ENCODE measurements around the gene RAMACL.

RAMACL gene

DNA sequence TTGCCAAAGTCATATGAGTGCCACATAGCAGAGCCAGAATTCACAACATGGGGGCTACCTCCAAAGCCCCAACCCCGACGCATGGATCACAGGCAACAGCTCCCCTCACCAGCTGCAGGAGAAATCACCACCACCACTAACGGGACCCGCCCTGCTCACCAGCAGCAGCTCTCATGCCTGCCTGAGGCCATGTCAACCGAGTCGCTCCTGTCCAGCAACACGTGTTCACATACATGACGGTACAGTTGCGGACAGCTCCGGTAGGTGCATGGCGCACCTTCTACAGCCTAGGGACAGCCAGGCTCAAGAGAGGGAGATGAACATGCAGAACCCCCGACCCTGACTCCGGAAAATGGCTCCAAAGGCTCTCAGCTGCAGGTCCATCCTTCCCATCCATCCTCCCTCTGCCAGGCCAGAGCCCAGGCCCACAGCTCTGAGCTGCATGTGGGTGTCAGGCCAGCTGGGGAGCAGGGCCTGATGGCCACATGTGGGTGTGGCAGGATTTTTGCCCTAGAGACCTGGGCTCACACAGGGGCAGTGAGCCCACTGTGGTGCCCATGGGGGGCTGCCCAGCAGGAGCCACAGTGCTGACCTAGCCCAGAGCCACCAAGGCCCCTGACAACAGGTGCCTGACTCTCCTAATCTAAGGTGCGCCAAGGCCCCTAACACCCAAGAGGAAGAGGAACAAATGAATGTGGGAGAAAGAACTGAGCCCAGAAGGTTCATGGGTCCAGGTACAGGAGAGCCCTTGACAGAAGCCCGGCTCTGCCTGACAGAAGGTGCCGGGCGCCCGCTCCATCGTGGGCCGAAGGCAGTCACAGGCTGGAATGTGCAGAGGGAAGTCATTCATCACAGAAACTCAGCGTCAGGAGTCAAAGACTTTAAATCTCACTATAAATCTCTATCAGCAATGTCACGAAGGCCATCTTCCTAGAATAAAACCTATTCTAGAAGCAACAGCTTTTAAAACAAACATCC, 30.1 kb upstream of the RAMACL start:
- no peaks in the 10 kb centered on the region for H3K27me3 ChIP-seq (ENCODE audit: control insufficient read depth, insufficient read depth, low read length)
- no peaks in the 10 kb centered on the region for H3K36me3 ChIP-seq (ENCODE audit: control insufficient read depth, insufficient read depth, low read length)
- no peaks in the 10 kb centered on the region for H3K9me3 ChIP-seq (ENCODE audit: control insufficient read depth, insufficient read depth, low read length)
- no peak overlapping the region for H3K9ac ChIP-seq (ENCODE audit: low read depth, low read length)
- peaks cover 20% of the 10 kb centered on the region for H3K4me1 ChIP-seq (ENCODE audit: control insufficient read depth, insufficient read depth, low read length)
- no peak overlapping the region for H3K4me3 ChIP-seq (ENCODE audit: low read depth, low read length)

DNA sequence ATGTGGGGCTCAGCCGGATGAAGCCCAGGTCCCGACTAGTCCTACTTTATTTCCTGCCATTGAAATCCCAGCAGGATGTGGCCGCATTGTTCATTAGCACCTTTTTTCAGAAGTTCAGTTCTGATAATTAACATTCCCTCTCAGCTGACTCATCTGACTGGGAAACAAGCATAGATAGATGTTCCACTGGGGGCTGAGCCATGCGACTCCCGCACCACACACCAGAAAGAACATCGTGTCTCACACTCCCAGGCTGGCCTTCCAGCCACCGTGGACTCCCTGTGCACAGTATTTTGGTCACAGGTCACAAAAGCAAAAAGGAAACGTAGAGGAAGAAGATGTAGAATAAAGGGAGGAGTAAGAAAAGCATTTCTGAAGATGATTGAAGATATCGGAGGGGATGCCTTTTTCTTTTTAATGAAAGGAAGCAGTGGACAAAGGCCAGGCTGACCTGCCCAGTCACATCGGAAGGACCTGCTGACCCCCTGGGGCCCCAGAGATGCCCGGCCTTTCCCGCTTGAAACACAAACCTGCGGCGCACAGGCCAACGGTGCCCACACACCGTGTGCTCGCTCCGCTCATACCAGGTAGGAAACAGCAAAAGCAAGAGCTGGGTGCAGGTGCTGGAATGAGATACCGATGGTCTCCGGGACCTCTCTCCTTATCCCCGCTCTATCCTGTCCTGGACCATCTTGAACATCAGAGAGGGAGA, 28.7 kb upstream of the RAMACL start:
- Histone ChIP-seq H3K4me1 (ENCODE audit: control insufficient read depth, insufficient read depth, low read length) (peaks cover 8% of the 10 kb centered on the region), H3K9ac (ENCODE audit: low read depth, low read length) (no peak overlapping the region), H3K27me3 (ENCODE audit: control insufficient read depth, insufficient read depth, low read length) (no peaks in the 10 kb centered on the region), H3K4me3 (ENCODE audit: low read depth, low read length) (no peak overlapping the region), H3K36me3 (ENCODE audit: control insufficient read depth, insufficient read depth, low read length) (no peaks in the 10 kb centered on the region), H3K9me3 (ENCODE audit: control insufficient read depth, insufficient read depth, low read length) (no peaks in the 10 kb centered on the region)

DNA sequence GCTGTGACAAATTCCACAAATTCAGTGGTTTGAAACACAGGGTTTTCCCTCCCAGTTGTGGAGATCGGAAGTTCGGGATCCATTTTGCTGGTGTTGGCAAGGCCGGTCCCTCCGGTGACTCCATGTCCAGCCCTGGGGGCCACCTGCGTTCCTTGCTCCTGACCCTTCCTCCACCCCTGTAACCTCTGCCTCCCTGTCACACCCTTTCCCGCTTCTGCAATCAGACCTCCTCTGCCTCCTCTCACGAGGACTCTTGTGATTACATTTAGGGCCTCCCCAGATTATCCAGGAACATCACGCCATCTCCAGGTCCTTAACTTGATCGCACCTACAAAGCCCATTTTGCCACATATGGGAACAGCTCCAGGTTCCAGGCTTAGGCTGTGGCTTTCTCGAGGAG, 28.1 kb upstream of the RAMACL start:
- Histone ChIP-seq H3K9me3 (ENCODE audit: control insufficient read depth, insufficient read depth, low read length) (no peaks in the 10 kb centered on the region), H3K9ac (ENCODE audit: low read depth, low read length) (no peak overlapping the region), H3K27me3 (ENCODE audit: control insufficient read depth, insufficient read depth, low read length) (no peaks in the 10 kb centered on the region), H3K4me1 (ENCODE audit: control insufficient read depth, insufficient read depth, low read length) (peaks cover 9% of the 10 kb centered on the region), H3K4me3 (ENCODE audit: low read depth, low read length) (no peak overlapping the region), H3K36me3 (ENCODE audit: control insufficient read depth, insufficient read depth, low read length) (no peaks in the 10 kb centered on the region)

DNA sequence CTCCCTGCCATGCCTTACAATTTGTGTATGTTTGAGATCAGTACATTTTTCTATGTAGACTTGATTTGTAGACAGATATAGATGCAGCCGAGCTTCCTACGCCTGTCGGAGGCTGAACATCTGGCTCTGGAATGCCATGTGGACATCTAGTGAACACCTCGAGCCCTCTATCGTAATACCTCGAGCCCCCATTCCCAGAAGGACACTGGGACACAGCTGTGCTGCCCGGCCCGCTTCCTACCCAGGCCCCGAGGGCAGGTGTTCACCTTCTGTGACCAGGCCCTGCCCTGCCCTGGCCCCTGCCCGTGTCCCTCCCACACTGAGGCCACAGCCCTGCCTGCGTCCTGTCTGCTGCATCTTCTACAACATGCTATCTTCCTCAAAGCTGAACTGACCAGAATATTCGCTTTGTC, 27.7 kb upstream of the RAMACL start:
- H3K9me3 ChIP-seq (ENCODE audit: control insufficient read depth, insufficient read depth, low read length): no peaks in the 10 kb centered on the region
- H3K36me3 ChIP-seq (ENCODE audit: control insufficient read depth, insufficient read depth, low read length): no peaks in the 10 kb centered on the region
- H3K4me1 ChIP-seq (ENCODE audit: control insufficient read depth, insufficient read depth, low read length): peaks cover 9% of the 10 kb centered on the region
- no peaks in the 10 kb centered on the region for H3K27me3 ChIP-seq (ENCODE audit: control insufficient read depth, insufficient read depth, low read length)
- H3K4me3 ChIP-seq (ENCODE audit: low read depth, low read length): no peak overlapping the region
- H3K9ac ChIP-seq (ENCODE audit: low read depth, low read length): no peak overlapping the region

DNA sequence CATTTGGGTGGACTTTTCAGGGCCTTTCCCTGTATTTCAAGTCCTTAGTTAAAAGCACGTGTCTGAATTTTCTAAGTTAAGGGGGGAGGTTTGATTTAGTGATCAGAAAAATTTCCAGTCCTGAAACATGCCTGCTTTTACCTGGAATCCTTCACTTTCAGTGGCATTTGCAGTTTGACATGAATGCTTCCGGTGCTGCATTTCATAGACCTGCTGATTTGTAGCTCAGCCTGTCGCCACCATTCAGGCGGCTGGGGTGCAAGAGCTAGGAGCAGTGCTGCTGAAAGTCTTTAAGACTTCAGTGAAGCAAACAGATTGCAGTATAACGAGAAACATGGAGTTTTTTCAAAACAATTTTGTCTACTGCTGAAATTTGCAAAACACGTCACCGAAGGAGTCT, 26.5 kb upstream of the RAMACL start:
- Histone ChIP-seq H3K4me1 (ENCODE audit: control insufficient read depth, insufficient read depth, low read length) (peaks cover 4% of the 10 kb centered on the region), H3K36me3 (ENCODE audit: control insufficient read depth, insufficient read depth, low read length) (no peaks in the 10 kb centered on the region), H3K9me3 (ENCODE audit: control insufficient read depth, insufficient read depth, low read length) (no peaks in the 10 kb centered on the region), H3K9ac (ENCODE audit: low read depth, low read length) (no peak overlapping the region), H3K27me3 (ENCODE audit: control insufficient read depth, insufficient read depth, low read length) (no peaks in the 10 kb centered on the region), H3K4me3 (ENCODE audit: low read depth, low read length) (no peak overlapping the region)

DNA sequence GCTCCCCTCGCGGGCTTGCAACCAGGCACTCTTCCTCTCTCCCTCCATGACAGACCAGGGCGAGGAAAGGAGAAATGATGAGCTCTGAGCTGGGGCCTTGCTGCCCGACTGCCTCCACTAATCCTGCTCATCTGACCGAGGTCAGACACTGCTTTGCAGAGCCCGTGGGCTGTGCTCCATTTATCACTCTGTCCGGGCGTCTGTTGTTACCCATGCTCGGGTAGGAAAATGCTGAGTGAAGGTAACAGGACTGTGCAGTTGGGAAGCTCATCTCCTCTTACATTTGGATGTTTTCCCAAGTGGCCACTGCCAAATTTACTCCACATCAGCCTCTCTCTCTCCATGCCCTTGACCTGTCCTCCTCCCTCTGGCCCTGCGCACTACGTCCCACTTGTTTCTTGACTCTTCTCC, 26.0 kb upstream of the RAMACL start:
- Histone ChIP-seq H3K9me3 (ENCODE audit: control insufficient read depth, insufficient read depth, low read length) (no peaks in the 10 kb centered on the region), H3K27me3 (ENCODE audit: control insufficient read depth, insufficient read depth, low read length) (no peaks in the 10 kb centered on the region), H3K36me3 (ENCODE audit: control insufficient read depth, insufficient read depth, low read length) (no peaks in the 10 kb centered on the region), H3K9ac (ENCODE audit: low read depth, low read length) (no peak overlapping the region), H3K4me1 (ENCODE audit: control insufficient read depth, insufficient read depth, low read length) (peaks cover 4% of the 10 kb centered on the region), H3K4me3 (ENCODE audit: low read depth, low read length) (no peak overlapping the region)

DNA sequence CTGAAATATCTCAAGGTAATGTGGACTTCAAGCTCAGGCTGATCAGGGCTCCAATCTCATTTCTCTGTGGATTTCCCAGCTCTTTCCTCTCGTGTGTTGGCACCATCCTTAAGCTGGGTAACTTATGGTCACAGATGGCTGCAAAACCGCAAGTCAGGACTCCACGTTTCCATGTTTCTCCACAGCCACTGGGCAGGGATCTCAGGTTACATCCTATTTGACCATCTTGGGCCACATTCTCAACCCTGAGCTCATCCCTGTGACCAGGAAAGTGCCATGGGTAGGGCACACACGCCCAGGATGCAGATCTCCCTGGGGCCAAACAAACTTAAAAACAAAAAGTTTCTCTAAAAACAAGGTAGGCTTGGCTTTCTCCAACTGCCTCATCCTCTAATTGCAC, 25.2 kb upstream of the RAMACL start:
- Histone ChIP-seq H3K36me3 (ENCODE audit: control insufficient read depth, insufficient read depth, low read length) (no peaks in the 10 kb centered on the region), H3K4me1 (ENCODE audit: control insufficient read depth, insufficient read depth, low read length) (peaks cover 4% of the 10 kb centered on the region), H3K27me3 (ENCODE audit: control insufficient read depth, insufficient read depth, low read length) (no peaks in the 10 kb centered on the region), H3K4me3 (ENCODE audit: low read depth, low read length) (no peak overlapping the region), H3K9ac (ENCODE audit: low read depth, low read length) (no peak overlapping the region), H3K9me3 (ENCODE audit: control insufficient read depth, insufficient read depth, low read length) (no peaks in the 10 kb centered on the region)

DNA sequence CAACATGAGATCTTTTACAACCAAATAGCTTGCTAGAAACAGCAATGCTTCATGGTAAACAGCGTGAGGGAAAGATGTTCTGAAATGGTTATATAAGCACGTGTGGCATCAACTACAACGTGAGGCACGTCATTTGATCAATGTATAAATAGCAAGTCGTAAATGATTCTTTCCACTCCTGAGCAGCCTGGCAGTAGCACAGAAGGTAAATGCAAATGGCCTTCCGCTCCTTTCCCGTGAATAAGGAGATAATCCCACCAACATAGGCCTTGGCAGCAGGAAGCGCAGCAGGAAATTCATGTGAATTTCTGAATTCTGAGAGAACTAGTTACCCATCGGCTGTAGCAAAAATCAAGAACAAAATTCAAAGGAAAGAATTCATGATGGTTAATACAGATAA, 23.6 kb upstream of the RAMACL start:
- H3K4me1 ChIP-seq (ENCODE audit: control insufficient read depth, insufficient read depth, low read length): peaks cover 4% of the 10 kb centered on the region
- no peaks in the 10 kb centered on the region for H3K36me3 ChIP-seq (ENCODE audit: control insufficient read depth, insufficient read depth, low read length)
- H3K9ac ChIP-seq (ENCODE audit: low read depth, low read length): peak overlapping the region; percentile 60
- no peaks in the 10 kb centered on the region for H3K9me3 ChIP-seq (ENCODE audit: control insufficient read depth, insufficient read depth, low read length)
- H3K27me3 ChIP-seq (ENCODE audit: control insufficient read depth, insufficient read depth, low read length): no peaks in the 10 kb centered on the region
- H3K4me3 ChIP-seq (ENCODE audit: low read depth, low read length): no peak overlapping the region

DNA sequence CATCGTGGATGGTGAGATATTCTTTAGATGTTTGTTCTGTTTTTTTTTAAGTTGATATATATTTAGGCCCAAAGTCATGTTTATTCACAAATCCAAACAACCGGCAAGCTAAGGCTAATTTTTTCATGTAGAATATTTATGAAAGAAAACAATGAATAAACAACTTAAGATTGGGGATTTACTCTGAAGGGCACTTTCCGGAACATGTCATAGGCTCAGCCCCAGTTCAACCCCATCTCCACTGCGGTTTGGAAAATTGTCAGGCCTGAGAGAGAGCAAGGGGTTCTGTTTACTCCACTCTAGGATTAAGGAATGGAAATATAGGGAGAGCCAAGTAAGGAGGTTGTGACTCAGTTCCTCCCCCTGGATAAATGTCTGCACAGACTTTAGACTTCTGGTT, 22.3 kb upstream of the RAMACL start:
- no peaks in the 10 kb centered on the region for H3K9me3 ChIP-seq (ENCODE audit: control insufficient read depth, insufficient read depth, low read length)
- H3K4me1 ChIP-seq (ENCODE audit: control insufficient read depth, insufficient read depth, low read length): peaks cover 4% of the 10 kb centered on the region
- no peak overlapping the region for H3K4me3 ChIP-seq (ENCODE audit: low read depth, low read length)
- no peaks in the 10 kb centered on the region for H3K36me3 ChIP-seq (ENCODE audit: control insufficient read depth, insufficient read depth, low read length)
- H3K27me3 ChIP-seq (ENCODE audit: control insufficient read depth, insufficient read depth, low read length): no peaks in the 10 kb centered on the region
- H3K9ac ChIP-seq (ENCODE audit: low read depth, low read length): no peak overlapping the region

DNA sequence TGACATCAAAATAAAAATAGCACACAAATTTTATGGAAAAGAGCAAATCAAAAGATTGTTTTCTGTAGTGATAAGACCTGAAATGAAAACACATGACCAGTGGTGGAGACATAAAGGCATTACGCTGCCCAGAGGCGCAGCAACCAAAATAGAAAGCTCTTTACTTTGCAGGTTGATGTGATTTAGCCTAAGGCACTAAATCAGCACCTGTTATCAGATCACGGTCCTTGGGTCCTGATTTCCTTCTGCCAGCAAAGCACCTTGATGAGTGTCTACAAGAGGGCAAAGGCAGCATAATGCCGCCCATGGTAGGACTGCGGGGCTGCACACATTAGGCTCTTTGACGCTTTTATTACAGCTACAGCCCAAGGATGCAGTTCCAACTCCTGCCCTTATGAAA, 19.3 kb upstream of the RAMACL start:
- Histone ChIP-seq H3K9ac (ENCODE audit: low read depth, low read length) (no peak overlapping the region), H3K4me3 (ENCODE audit: low read depth, low read length) (no peak overlapping the region), H3K36me3 (ENCODE audit: control insufficient read depth, insufficient read depth, low read length) (no peaks in the 10 kb centered on the region), H3K9me3 (ENCODE audit: control insufficient read depth, insufficient read depth, low read length) (no peaks in the 10 kb centered on the region), H3K27me3 (ENCODE audit: control insufficient read depth, insufficient read depth, low read length) (no peaks in the 10 kb centered on the region), H3K4me1 (ENCODE audit: control insufficient read depth, insufficient read depth, low read length) (peaks cover 2% of the 10 kb centered on the region)

DNA sequence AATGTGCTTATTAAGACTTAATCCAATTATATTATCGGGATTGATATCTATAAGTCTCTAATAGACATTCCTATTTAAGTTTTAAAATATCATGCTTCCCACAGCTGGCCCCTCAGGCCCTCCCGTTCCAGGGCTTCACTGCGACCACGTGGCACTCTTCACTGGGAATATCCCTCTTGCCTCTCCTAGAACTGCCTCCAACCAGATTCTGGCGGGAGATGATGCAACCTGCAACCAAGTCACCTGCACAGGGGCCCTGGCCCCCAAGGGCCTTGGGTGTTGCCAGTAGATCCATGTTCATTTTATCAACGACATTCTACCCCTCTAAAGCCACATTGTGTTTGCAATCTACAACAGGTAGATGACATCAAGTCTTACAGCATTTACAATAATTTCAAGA, 18.4 kb upstream of the RAMACL start:
- Histone ChIP-seq H3K4me3 (ENCODE audit: low read depth, low read length) (no peak overlapping the region), H3K27me3 (ENCODE audit: control insufficient read depth, insufficient read depth, low read length) (no peaks in the 10 kb centered on the region)

DNA sequence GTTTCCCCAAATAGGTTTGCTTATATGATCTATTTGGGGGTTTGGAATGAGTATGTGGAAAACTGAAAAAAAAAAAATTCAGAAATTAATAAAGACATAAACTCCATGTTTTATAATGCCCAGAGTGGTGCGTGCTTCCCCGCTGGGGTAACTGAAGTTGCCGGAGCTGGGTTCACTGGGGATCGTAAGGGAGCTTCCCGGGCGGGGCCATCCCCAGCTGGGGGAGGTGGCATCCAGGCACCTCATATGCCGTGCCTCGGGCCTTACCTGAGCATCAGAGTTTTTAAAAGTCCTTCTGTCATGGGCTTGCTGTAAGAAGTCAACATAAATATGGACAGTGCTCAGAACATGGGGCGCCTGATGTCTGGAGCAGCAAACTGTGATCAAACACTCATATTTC, 17.9 kb upstream of the RAMACL start:
- no peak overlapping the region for H3K9ac ChIP-seq (ENCODE audit: low read depth, low read length)
- no peaks in the 10 kb centered on the region for H3K27me3 ChIP-seq (ENCODE audit: control insufficient read depth, insufficient read depth, low read length)
- H3K9me3 ChIP-seq (ENCODE audit: control insufficient read depth, insufficient read depth, low read length): no peaks in the 10 kb centered on the region
- no peak overlapping the region for H3K4me3 ChIP-seq (ENCODE audit: low read depth, low read length)
- no peaks in the 10 kb centered on the region for H3K36me3 ChIP-seq (ENCODE audit: control insufficient read depth, insufficient read depth, low read length)
- no peaks in the 10 kb centered on the region for H3K4me1 ChIP-seq (ENCODE audit: control insufficient read depth, insufficient read depth, low read length)

More for the DNA sequence above, 18.4 kb upstream of the RAMACL start:
- H3K36me3 ChIP-seq (ENCODE audit: control insufficient read depth, insufficient read depth, low read length): no peaks in the 10 kb centered on the region
- H3K9me3 ChIP-seq (ENCODE audit: control insufficient read depth, insufficient read depth, low read length): no peaks in the 10 kb centered on the region
- H3K9ac ChIP-seq (ENCODE audit: low read depth, low read length): no peak overlapping the region
- H3K4me1 ChIP-seq (ENCODE audit: control insufficient read depth, insufficient read depth, low read length): no peaks in the 10 kb centered on the region

All from iPS-15b (cell line).